ENCODE data around the gene GOLGA6L24.
"Not testable (repeated sequence)": the region's sequence is repeated elsewhere in the genome, so short reads cannot be mapped to it uniquely, and the experiment has no call there.

Gene GOLGA6L24, protein sequence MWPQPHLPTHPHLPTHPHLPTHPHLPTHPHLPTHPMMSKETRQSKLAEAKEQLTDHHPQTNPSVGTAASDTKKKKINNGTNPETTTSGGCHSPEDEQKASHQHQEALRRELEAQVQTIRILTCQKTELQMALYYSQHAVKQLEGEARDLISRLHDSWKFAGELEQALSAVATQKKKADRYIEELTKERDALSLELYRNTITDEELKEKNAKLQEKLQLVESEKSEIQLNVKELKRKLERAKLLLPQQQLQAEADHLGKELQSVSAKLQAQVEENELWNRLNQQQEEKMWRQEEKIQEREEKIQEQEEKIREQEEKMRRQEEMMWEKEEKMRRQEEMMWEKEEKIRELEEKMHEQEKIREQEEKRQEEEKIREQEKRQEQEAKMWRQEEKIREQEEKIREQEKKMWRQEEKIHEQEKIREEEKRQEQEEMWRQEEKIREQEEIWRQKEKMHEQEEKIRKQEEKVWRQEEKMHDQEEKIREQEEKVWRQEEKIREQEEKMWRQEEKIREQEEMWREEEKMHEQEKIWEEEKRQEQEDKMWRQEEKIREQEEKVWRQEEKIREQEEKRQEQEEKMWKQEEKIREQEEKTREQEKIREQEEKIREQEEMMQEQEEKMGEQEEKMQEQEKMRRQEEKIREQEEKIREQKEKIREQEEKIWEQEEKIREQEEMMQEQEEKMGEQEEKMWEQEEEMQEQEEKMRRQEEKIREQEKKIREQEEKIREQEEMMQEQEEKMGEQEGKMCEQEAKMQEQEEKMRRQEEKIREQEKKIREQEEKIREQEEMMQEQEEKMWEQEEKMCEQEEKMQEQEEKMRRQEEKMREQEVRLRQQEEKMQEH

DNA sequence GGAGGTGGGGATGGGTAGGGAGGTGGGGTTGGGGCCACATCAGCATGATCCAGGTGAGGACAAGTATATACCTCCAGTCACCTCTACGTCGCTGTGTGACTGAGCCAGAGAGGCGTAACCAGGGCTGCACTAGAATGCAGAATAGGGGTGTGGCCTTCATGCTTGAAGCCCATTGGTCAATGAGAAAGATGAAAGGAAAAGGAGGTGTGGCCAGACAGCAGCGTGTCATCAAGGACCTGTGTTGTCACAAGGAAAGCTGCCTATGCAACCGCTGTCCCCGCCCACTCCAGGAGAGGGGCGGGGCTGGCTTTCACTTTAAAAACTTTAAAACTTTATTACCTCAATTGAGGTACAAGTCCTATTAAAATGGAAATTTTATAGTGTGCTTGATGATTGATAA, at the start of gene GOLGA6L24:
GOLGA6L24 (minus strand) TSS at position 101 of the 400 bp plus-strand sequence; CDS start at position 40, 61 bp downstream.
- DNase-seq: not testable (repeated sequence)

DNA sequence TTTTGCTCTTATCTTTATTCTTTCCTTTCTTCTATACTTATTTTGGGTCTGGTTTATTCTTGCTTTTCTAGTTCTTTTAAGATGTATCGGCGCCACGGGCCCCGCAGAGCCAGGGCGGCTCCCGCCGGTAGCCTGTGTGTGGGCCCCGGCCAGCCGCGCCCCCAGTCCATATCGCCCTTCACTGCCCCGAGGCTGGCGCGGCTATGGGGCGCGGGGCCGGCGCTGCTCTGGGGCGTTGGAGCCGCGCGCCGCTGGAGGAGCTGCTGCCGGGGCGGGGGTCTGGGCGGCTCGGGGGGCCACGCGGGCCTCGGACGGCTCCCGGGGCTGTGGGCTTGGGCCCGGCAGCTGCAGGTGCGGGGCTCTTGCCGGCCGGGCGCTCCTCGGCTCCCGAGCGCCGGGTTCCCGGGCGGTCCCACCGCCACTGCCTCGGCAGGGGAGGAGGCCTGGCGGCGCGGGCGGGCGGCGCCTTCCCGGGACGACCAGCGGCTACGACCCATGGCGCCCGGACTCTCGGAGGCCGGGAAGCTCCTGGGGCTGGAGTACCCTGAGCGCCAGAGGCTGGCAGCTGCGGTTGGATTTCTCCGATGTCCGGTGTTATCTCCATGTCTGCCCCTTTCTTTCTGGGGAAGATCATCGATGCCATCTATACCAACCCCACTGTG, 45.0 kb upstream of the GOLGA6L24 start:
- DNase-seq: not testable (repeated sequence)

DNA sequence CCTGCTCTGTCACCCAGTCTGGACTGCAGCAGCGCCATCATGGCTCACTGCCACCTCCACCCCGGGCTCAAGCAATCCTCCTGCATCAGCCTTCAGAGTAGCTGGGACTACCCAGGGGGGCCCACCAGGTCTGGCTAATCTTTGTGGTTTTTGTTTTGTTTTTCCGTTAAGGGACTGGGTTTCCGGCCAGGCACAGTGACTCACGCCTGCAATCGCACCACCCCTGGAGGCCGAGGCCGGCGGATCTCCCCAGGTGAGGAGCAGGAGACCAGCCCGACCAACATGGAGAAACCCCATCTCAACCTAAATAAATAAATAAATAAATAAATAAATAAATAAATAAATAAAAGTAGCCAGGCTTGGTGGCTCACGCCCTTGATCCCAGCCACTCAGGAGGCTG, 38.1 kb upstream of the GOLGA6L24 start:
- DNase-seq: not testable (repeated sequence)

DNA sequence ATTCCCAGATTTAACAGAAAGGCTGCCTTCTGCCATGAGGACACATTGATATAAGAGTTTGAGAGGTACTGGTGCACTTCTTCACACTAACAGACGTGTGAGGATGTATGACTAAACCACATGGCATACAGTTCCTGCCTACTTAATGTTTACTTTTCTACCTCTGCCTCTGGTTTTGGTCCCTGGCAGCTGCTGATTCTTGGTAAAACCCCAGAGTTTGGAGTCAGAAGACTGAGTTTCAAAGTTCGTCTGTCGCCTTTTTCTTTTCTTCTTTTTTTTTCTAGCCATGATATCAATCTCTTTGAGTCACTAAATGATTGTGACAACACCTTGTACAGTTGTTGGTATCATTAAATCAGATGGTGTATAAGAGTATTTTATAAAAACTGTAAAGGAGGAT, 22.2 kb upstream of the GOLGA6L24 start:
- not testable (repeated sequence) for DNase-seq

DNA sequence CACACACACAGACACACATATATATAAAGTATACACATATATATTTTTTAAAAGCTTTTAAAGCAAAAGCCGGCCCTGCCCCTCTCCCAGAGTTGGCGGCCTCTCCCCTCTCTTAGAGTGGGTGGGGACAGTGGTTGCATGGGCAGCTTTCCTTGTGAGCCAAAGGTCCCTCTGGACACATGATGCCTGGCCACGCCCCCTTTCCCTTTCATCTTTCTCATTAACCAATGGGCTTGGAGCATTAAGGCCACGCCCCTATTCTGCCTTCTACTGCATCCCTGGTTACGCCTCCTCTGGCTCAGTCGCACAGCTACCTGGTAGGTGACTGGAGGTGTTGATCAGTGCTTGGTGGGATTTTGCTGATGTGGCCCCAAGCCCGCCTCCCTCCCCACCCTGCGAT, 20.5 kb upstream of the GOLGA6L24 start, which contains the start of gene GOLGA8F:
GOLGA8F (plus strand) TSS at position 301 of the 400 bp plus-strand sequence; CDS start at position 399, 98 bp downstream.
- DNase-seq: not testable (repeated sequence)

DNA sequence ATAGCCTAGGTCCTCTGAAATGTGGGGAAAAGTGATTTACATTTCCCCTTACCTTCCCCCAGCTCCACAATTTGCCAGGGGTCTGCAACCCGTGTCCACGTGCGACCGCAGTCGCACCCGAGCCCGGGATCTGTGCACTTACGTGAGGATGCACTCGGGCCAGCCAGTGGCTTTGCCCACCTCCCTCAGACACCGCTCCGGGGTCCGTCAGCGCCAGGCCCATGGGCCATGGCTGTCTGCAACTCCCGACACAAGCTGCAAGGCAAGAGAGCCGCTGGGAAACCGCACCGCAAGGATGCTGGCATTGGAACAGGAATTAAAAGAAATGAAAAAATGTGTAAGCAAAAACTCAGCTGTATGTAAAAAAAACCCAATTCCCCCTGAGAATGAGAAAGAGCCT, 7.6 kb upstream of the GOLGA6L24 start:
- DNase-seq: not testable (repeated sequence)

DNA sequence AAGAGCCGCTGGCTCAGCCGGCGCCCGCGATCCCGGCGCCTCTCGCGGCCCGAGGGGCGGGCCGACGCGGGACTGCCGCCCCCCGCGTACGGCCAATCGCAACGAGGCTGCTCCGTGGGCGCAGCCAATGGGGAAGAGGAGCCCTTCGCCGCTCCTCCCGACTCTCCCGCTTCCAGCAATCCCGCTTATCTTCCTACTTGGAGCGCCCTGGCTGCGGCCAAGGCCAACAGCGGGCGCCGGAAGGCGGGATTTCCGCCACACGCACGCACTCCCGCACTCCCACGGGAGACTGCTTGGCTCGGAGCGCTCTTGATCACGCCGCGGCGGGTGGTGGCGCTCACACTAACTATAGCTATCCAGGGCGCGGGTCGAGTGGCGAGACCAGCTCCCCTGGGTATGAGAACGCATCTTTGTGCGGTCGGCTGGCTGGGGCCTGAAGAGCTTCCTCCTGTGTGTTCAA, 35.7 kb downstream of the GOLGA6L24 start, which contains the start of gene HERC2:
HERC2 (minus strand) TSS at position 51 of the 460 bp plus-strand sequence. CDS start 746 bp downstream, outside the sequence.
- DNase-seq: not testable (repeated sequence)

DNA sequence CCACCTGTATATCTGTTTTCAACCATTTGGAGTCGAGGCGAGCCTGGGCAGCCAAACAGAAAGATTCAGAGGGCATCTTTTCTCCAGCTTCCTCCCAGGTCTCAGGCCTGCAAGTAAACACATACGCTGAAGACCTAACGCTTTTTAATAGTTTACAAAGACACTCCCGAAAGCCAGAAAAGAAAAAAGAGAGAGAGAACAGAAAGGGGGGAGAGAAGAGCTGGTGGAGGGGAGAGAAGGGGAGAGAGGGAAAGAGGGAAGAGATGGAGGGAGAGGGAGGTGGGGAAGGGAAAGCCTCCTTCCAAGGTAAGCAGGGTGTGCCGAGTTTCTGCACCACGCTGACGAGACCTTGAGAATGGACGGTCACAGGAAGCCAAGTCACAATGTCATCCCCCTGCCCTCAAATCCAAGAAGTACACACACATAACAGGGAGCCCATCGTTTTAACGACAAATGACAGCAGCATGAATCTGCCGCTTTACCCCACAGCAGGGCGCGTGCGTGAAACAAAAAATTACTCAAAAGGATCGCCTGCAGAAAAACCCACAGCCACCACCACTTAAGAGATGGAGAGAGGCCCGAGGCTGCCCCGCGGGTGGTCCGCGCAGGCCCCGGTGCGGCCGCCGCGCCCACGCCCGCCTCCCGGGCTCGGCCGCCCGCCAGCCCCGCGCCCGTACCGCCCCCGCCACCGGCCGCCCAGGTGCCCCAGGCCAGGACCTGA, 36.4 kb downstream of the GOLGA6L24 start:
- not testable (repeated sequence) for DNase-seq

DNA sequence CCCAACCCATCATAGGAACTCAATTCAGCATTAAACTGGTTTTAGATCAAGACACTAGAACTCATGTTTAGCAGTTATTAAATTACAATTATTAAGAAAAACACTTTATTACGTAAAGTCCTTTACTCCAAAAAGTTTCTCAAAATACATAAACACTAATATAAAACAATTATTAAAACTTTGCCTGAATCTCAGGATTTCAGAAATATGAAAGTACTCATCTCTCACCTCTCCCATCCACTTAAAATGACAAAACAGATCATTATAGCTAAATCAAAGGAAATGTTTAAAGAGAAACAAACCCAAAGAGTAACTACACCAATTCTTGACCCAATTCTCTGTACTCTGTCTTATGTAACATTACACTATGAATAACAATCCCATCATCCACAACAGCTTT, 38.2 kb downstream of the GOLGA6L24 start:
- not testable (repeated sequence) for DNase-seq

DNA sequence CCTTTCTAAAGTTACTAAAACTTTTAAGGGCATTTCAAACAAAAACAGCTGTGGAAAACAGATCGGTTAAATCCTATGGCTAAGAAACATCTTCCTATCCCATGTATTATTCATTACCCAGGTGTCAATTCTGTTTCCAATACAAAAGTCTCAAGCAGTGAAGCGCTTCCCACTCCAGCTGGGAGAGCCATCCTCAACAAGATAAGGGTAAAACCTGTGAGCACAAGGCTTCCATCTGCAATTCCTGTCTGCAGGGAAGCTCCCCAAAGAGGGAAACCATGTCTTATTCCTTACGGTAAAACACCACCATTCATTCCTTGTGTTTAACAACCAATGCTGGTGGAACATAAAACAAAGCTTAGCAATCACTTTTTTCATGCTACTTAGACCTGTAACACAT, 39.1 kb downstream of the GOLGA6L24 start:
- DNase-seq: not testable (repeated sequence)

DNA sequence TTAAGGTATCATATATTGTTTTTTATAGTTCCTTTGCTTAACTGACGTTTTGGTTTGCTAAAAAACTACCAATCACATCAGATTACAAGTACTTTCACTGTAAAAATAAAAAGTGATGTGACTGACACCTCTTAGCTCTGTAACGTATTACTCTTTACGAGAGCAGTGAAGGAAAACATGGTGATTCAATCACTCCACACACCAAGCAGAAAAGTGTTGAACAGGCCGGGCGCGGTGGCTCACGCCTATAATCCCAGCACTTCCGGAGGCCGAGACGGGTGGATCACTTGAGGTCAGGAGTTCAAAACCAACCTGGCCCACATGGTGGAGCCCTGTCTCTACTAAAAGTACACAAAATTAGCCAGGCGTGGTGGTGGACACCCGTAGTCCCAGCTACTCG, 39.8 kb downstream of the GOLGA6L24 start:
- DNase-seq: not testable (repeated sequence)

DNA sequence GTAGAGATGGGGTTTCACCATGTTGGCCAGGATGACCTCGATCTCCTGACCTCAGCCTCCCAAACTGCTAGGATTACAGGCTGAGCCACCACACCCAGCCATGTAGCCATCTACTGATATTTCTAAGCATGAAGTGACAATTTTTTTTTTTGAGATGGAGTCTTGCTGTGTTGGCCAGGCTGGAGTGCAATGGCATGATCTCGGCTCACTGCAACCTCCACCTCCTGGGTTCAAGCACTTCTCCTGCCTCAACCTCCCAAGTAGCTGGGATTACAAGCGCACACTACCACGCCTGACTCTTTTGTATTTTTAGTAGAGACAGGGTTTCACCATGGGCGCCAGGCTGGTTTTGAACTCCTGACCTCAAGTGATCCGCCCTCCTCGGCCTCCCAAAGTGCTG, 40.9 kb downstream of the GOLGA6L24 start:
- DNase-seq: not testable (repeated sequence)

DNA sequence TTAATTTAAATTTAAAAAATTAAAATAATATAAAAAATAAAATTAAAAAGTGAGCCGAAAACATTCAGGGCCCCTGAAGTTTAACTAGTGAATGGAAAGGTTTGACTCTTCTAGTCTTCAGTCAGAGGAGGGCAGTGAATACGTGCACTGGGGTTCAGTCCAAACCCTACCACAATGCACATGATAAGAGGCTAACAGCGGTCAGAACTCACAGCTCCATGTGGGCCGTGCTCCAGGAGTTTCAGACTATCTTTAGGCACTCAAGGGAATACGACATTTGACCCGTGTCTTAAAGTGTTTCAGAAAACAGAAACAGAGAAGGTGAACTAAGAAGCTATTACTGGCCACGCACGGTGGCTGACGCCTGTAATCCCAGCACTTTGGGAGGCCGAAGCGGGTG, 47.4 kb downstream of the GOLGA6L24 start:
- not testable (repeated sequence) for DNase-seq

DNA sequence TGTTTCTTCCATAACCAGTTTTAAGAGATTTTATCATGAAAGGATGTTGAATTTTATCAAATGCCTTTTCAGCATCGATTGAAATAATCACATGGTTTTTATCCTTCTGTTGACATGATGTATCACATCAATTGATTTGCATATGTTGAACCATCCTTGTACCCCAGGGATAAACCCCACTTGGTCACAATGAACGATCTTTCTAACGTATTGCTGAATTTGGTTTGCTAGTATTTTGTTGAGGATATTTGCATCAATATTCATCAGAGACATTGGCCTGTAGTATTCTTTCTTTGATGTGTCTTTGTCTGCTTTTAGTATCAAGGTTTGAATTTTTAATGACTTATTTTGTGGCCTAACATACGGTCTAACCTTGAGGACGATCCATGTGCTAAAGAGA, 49.2 kb downstream of the GOLGA6L24 start:
- DNase-seq: not testable (repeated sequence)
